ENCODE data around the gene PCDH12. TPM values are rescaled to one million over a fixed set of nuclear protein-coding genes. Genes with fewer than 3 reads are reported as not detected.

The PCDH12 gene
- polyA plus RNA-seq, 1 donor from 2014 or later: not detected

GRCh38 chr5:141982626-141983025 is 24.6 kb upstream of the PCDH12 start:
- Histone ChIP-seq H2AFZ (ENCODE audit: low read depth, low read length) (no peak overlapping the region), H3K27ac (ENCODE audit: low read length) (no peak overlapping the region), H3K9ac (ENCODE audit: low read length) (no peak overlapping the region), H3K4me2 (ENCODE audit: low read length) (no peak overlapping the region), H3K4me3 (ENCODE audit: low read length) (no peak overlapping the region), H4K20me1 (ENCODE audit: insufficient read depth) (no peaks in the 10 kb centered on the region), H3K36me3 (ENCODE audit: insufficient read depth, low read length) (peaks cover 29% of the 10 kb centered on the region), H3K9me3 (ENCODE audit: low read length) (no peaks in the 10 kb centered on the region), H3F3A (ENCODE audit: insufficient read depth, low read length, poor library complexity, severe bottlenecking) (no peaks in the 10 kb centered on the region), H3K79me2 (replicated peaks; ENCODE audit: insufficient read depth, low read length) (no peaks in the 10 kb centered on the region), H3K27me3 (ENCODE audit: insufficient read depth, low read depth, low read length) (no peaks in the 10 kb centered on the region), H3K9me2 (ENCODE audit: insufficient read depth, low read length) (no peaks in the 10 kb centered on the region)
- TF ChIP-seq EZH2 (IDR thresholded peaks at IDR 0.05; ENCODE audit: borderline replicate concordance, insufficient read depth, low read length, poor library complexity, severe bottlenecking) (no peak), RAD21 (conservative IDR thresholded peaks at IDR 0.05) (no peak), POLR2AphosphoS5 (IDR thresholded peaks at IDR 0.05) (no peak), REST (IDR thresholded peaks at IDR 0.05; ENCODE audit: borderline replicate concordance) (no peak), MXI1 (conservative IDR thresholded peaks at IDR 0.05; ENCODE audit: poor library complexity, severe bottlenecking) (no peak), SMC3 (conservative IDR thresholded peaks at IDR 0.05; ENCODE audit: poor library complexity) (no peak), TAF1 (IDR thresholded peaks at IDR 0.05; ENCODE audit: low read depth) (no peak), EP300 (conservative IDR thresholded peaks at IDR 0.05; ENCODE audit: poor library complexity, severe bottlenecking) (no peak)
- TF ChIP-seq, protein P1, sequence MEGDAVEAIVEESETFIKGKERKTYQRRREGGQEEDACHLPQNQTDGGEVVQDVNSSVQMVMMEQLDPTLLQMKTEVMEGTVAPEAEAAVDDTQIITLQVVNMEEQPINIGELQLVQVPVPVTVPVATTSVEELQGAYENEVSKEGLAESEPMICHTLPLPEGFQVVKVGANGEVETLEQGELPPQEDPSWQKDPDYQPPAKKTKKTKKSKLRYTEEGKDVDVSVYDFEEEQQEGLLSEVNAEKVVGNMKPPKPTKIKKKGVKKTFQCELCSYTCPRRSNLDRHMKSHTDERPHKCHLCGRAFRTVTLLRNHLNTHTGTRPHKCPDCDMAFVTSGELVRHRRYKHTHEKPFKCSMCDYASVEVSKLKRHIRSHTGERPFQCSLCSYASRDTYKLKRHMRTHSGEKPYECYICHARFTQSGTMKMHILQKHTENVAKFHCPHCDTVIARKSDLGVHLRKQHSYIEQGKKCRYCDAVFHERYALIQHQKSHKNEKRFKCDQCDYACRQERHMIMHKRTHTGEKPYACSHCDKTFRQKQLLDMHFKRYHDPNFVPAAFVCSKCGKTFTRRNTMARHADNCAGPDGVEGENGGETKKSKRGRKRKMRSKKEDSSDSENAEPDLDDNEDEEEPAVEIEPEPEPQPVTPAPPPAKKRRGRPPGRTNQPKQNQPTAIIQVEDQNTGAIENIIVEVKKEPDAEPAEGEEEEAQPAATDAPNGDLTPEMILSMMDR (IDR thresholded peaks at IDR 0.05; ENCODE audit: poor library complexity, severe bottlenecking): no peak

DNA sequence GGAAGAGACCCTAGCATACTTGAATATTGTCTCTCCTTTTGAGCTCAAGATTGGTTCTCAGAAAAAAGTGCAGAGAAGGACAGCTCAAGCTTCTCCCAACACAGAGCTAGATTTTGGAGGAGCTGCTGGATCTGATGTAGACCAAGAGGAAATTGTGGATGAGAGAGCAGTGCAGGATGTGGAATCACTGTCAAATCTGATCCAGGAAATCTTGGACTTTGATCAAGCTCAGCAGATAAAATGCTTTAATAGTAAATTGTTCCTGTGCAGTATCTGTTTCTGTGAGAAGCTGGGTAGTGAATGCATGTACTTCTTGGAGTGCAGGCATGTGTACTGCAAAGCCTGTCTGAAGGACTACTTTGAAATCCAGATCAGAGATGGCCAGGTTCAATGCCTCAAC is 20.4 kb upstream of the PCDH12 start:
- no peaks in the 10 kb centered on the region for H3F3A ChIP-seq (ENCODE audit: insufficient read depth, low read length, poor library complexity, severe bottlenecking)

More for the DNA sequence above, 20.4 kb upstream of the PCDH12 start:
- Histone ChIP-seq H2AFZ (ENCODE audit: low read depth, low read length) (no peak overlapping the region), H3K9me2 (ENCODE audit: insufficient read depth, low read length) (no peaks in the 10 kb centered on the region), H3K27ac (ENCODE audit: low read length) (no peak overlapping the region), H4K20me1 (ENCODE audit: insufficient read depth) (no peaks in the 10 kb centered on the region), H3K79me2 (replicated peaks; ENCODE audit: insufficient read depth, low read length) (no peaks in the 10 kb centered on the region), H3K36me3 (ENCODE audit: insufficient read depth, low read length) (peaks cover 16% of the 10 kb centered on the region), H3K9me3 (ENCODE audit: low read length) (no peaks in the 10 kb centered on the region), H3K27me3 (ENCODE audit: insufficient read depth, low read depth, low read length) (no peaks in the 10 kb centered on the region), H3K4me2 (ENCODE audit: low read length) (no peak overlapping the region), H3K9ac (ENCODE audit: low read length) (no peak overlapping the region), H3K4me3 (ENCODE audit: low read length) (no peak overlapping the region)
- TF ChIP-seq, protein P1 (IDR thresholded peaks at IDR 0.05; ENCODE audit: poor library complexity, severe bottlenecking): no peak
- no peak for TF ChIP-seq TAF1 (IDR thresholded peaks at IDR 0.05; ENCODE audit: low read depth)
- TF ChIP-seq REST (IDR thresholded peaks at IDR 0.05; ENCODE audit: borderline replicate concordance): no peak
- no peak for TF ChIP-seq RAD21 (conservative IDR thresholded peaks at IDR 0.05)
- no peak for TF ChIP-seq EZH2 (IDR thresholded peaks at IDR 0.05; ENCODE audit: borderline replicate concordance, insufficient read depth, low read length, poor library complexity, severe bottlenecking)
- no peak for TF ChIP-seq POLR2AphosphoS5 (IDR thresholded peaks at IDR 0.05)
- no peak for TF ChIP-seq MXI1 (conservative IDR thresholded peaks at IDR 0.05; ENCODE audit: poor library complexity, severe bottlenecking)
- TF ChIP-seq SMC3 (conservative IDR thresholded peaks at IDR 0.05; ENCODE audit: poor library complexity): no peak
- TF ChIP-seq EP300 (conservative IDR thresholded peaks at IDR 0.05; ENCODE audit: poor library complexity, severe bottlenecking): no peak

All from neural cell (in vitro differentiated cells).